ENCODE data around the gene TBC1D21. TPM values are rescaled to one million over a fixed set of nuclear protein-coding genes. Genes with fewer than 3 reads are reported as not detected.

Gene TBC1D21
- total and polyA plus RNA-seq, 2 of the 8 experiments (the other 6 are each of a cell fraction or from before 2014, with no cell fraction given), result not detected

- TF ChIP-seq CTBP2 (IDR thresholded peaks at IDR 0.05; ENCODE audit: borderline replicate concordance, insufficient read depth, insufficient read length, low read length) (no peak), HDAC2 (IDR thresholded peaks at IDR 0.05; ENCODE audit: borderline replicate concordance in 1 of 2, low read depth in 2 of 2, low read length in 2 of 2) (no peak), CBX5 (IDR thresholded peaks at IDR 0.05; ENCODE audit: low read depth, low read length) (no peak), USF2 (IDR thresholded peaks at IDR 0.05; ENCODE audit: low read length) (no peak), CBX8 (IDR thresholded peaks at IDR 0.05; ENCODE audit: borderline replicate concordance, low read depth, low read length) (no peak), RAD21 (IDR thresholded peaks at IDR 0.05 in 1 of 2, conservative IDR thresholded peaks at IDR 0.05 in 1 of 2; ENCODE audit: low read depth in 2 of 2, low read length in 2 of 2) (no peak), EZH2 (IDR thresholded peaks at IDR 0.05; ENCODE audit: low read depth, low read length, severe bottlenecking) (no peak), TBP (IDR thresholded peaks at IDR 0.05; ENCODE audit: low read depth, low read length) (no peak)
Observed at GRCh38 chr15:73899197-73900094, 26.1 kb downstream of the TBC1D21 start (continued).

Data from H1 (cell line).